ENCODE results near the gene DXO.

DNA sequence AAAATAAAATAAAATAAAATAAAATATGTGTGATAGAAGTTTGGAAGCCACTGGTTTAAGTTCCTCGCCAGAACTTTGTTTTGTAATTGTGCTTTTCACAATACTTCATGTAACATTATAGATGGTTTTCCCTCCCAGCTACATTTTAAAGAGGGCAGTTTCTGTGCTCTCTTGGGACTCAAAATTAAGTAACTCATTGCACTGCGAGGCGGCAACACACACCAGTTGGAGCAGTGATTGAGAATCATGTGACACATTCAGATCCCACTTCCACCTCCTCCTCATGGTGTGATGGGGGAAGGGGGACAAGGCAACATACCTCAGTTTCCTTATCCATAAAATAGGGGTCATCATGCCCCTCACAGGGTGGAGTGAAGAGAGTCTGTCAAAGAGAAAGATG, 36.9 kb downstream of the DXO start:
- TF ChIP-seq POLR2A (IDR thresholded peaks at IDR 0.05; ENCODE audit: extremely low read depth, insufficient read length) (no peak), MYC (IDR thresholded peaks at IDR 0.05; ENCODE audit: low read depth, low read length) (no peak)
- TF ChIP-seq, protein P1, sequence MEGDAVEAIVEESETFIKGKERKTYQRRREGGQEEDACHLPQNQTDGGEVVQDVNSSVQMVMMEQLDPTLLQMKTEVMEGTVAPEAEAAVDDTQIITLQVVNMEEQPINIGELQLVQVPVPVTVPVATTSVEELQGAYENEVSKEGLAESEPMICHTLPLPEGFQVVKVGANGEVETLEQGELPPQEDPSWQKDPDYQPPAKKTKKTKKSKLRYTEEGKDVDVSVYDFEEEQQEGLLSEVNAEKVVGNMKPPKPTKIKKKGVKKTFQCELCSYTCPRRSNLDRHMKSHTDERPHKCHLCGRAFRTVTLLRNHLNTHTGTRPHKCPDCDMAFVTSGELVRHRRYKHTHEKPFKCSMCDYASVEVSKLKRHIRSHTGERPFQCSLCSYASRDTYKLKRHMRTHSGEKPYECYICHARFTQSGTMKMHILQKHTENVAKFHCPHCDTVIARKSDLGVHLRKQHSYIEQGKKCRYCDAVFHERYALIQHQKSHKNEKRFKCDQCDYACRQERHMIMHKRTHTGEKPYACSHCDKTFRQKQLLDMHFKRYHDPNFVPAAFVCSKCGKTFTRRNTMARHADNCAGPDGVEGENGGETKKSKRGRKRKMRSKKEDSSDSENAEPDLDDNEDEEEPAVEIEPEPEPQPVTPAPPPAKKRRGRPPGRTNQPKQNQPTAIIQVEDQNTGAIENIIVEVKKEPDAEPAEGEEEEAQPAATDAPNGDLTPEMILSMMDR (IDR thresholded peaks at IDR 0.05; ENCODE audit: low read depth, low read length) = no peak
- TF ChIP-seq, protein P2, sequence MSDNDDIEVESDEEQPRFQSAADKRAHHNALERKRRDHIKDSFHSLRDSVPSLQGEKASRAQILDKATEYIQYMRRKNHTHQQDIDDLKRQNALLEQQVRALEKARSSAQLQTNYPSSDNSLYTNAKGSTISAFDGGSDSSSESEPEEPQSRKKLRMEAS (IDR thresholded peaks at IDR 0.05; ENCODE audit: low read depth, low read length) = no peak
